CD14-positive monocyte (primary cell): ENCODE results near the gene ENGASE. TPM values are rescaled to one million over a fixed set of nuclear protein-coding genes. Genes with fewer than 3 reads are reported as not detected.
A peak's percentile ranks its signal among the peaks of the same experiment; 100 is the strongest.

ENCODE experiments used
- DNase-seq, 3 donors: peaks; one replicate each; pipeline ENCODE4 v3.0.0-alpha.2; 2011 to 2022
- H2AFZ ChIP-seq: 2 replicates; pipeline ENCODE4 v1.6.0; 2012; ENCODE audit warnings: mild to moderate bottlenecking, low read depth, low read length, inconsistent platforms; ENCODE audit not compliant: insufficient read depth, poor library complexity, severe bottlenecking
- H3K27ac ChIP-seq, 2 donors: 1 replicate in 1 of 2; 2 replicates in 1 of 2; pipeline ENCODE4 v1.5.1; 2012 to 2013; ENCODE audit warnings: low read length in 2 of 2, control low read depth in 1 of 2, inconsistent platforms in 1 of 2, low read depth in 1 of 2, mild to moderate bottlenecking in 1 of 2
- H3K27me3 ChIP-seq, 2 donors: one replicate each; pipeline versions ENCODE4 v1.6.0 to v1.6.1; 2011 to 2013; ENCODE audit warnings: low read length in 2 of 2; ENCODE audit not compliant: control insufficient read depth in 2 of 2, insufficient read depth in 2 of 2
- H3K36me3 ChIP-seq, 2 donors: replicated peaks in 1 of 2; 1 replicate in 1 of 2; 2 replicates in 1 of 2; pipeline versions ENCODE4 v1.5.1 to v1.6.1; 2012 to 2013; ENCODE audit warnings: low read length in 2 of 2, control low read depth in 1 of 2, inconsistent platforms in 1 of 2, mild to moderate bottlenecking in 1 of 2; ENCODE audit not compliant: insufficient read depth in 2 of 2, control insufficient read depth in 1 of 2
- H3K4me1 ChIP-seq, 2 donors: 1 replicate in 1 of 2; 2 replicates in 1 of 2; pipeline versions ENCODE4 v1.5.1 to v1.6.1; 2012 to 2013; ENCODE audit warnings: low read length in 2 of 2, control low read depth in 1 of 2, inconsistent platforms in 1 of 2, mild to moderate bottlenecking in 1 of 2, moderate library complexity in 1 of 2; ENCODE audit not compliant: insufficient read depth in 2 of 2, control insufficient read depth in 1 of 2
- H3K4me2 ChIP-seq: replicated peaks from 2 replicates; pipeline ENCODE3; 2012; ENCODE audit warnings: low read length, moderate library complexity, mild to moderate bottlenecking; ENCODE audit not compliant: poor library complexity, severe bottlenecking; ENCODE audit errors: extremely low read depth
- H3K4me3 ChIP-seq, 3 experiments: fragments of 200-600 bp in 1 of 3; sonication (generic) in 1 of 3; replicated peaks in 1 of 3; 1 replicate in 2 of 3; 2 replicates in 1 of 3; pipeline ENCODE4 v1.5.1; 2011 to 2013; ENCODE audit warnings: low read length in 3 of 3, mild to moderate bottlenecking in 3 of 3, control low read depth in 2 of 3, low read depth in 2 of 3, inconsistent platforms in 1 of 3, moderate library complexity in 1 of 3
- H3K79me2 ChIP-seq: 2 replicates; pipeline ENCODE4 v1.6.0; 2012; ENCODE audit warnings: mild to moderate bottlenecking, control low read depth, inconsistent platforms, low read length, moderate library complexity; ENCODE audit not compliant: insufficient read depth
- H3K9ac ChIP-seq: 2 replicates; pipeline ENCODE4 v1.6.0; 2017; ENCODE audit warnings: low read length, mild to moderate bottlenecking; ENCODE audit not compliant: insufficient read depth, poor library complexity, severe bottlenecking
- H3K9me3 ChIP-seq, 2 donors: replicated peaks in 1 of 2; 1 replicate in 1 of 2; 2 replicates in 1 of 2; pipeline versions ENCODE4 v1.5.1 to v1.6.1; 2012 to 2013; ENCODE audit warnings: low read length in 2 of 2, control low read depth in 1 of 2; ENCODE audit not compliant: control insufficient read depth in 1 of 2, insufficient read depth in 1 of 2
- H4K20me1 ChIP-seq: 2 replicates; pipeline ENCODE4 v1.6.0; 2012; ENCODE audit warnings: mild to moderate bottlenecking, low read length, control low read depth, moderate library complexity; ENCODE audit not compliant: insufficient read depth
- H3K27ac Mint-ChIP-seq, 7 donors: one replicate each; pipeline ENCODE4 v1.8.0; 2020; ENCODE audit warnings: mild to moderate bottlenecking in 7 of 7, mixed read lengths in 7 of 7, moderate library complexity in 6 of 7, inconsistent platforms in 2 of 7
- H3K27me3 Mint-ChIP-seq, 3 donors: one replicate each; pipeline ENCODE4 v1.8.0; 2021 to 2022; ENCODE audit warnings: low read depth in 3 of 3, mild to moderate bottlenecking in 3 of 3, mixed read lengths in 3 of 3, moderate library complexity in 3 of 3, inconsistent platforms in 1 of 3
- H3K36me3 Mint-ChIP-seq, 2 donors: one replicate each; pipeline ENCODE4 v1.8.0; 2020; ENCODE audit warnings: mixed read lengths in 2 of 2, inconsistent platforms in 1 of 2, mild to moderate bottlenecking in 1 of 2
- H3K4me1 Mint-ChIP-seq: one replicate; pipeline ENCODE4 v1.8.0; 2020; ENCODE audit warnings: mild to moderate bottlenecking, mixed read lengths
- H3K4me3 Mint-ChIP-seq, 2 donors: one replicate each; pipeline ENCODE4 v1.8.0; 2020; ENCODE audit warnings: mild to moderate bottlenecking in 2 of 2, mixed read lengths in 2 of 2, moderate library complexity in 1 of 2
- H3K9me3 Mint-ChIP-seq, 7 donors: one replicate each; pipeline ENCODE4 v1.8.0; 2020 to 2022; ENCODE audit warnings: mixed read lengths in 7 of 7, mild to moderate bottlenecking in 6 of 7, moderate library complexity in 6 of 7, inconsistent platforms in 2 of 7
- WGBS: methylation state at CpG from one replicate; pipeline ENCODE4 v1.1.5; 2013; ENCODE audit warnings: missing lambda C conversion rate; ENCODE audit not compliant: insufficient coverage; 5-methylcytosine and 5-hydroxymethylcytosine counted together
- intact Hi-C, 2 donors: fragments of 100-400 bp; cut with micrococcal nuclease; formaldehyde crosslinking; loops; one replicate each; pipeline versions ENCODE4 v1.15.0 to v1.15.1; 2023
- polyA plus RNA-seq, 3 donors: library from polyadenylated mRNA; depleted of rRNA in 1 of 3; unstranded in 2 of 3; stranded (reverse) in 1 of 3; fragments of 300-500 nt in 2 of 3; fragments of >200 nt in 1 of 3; fragmentation: Illumina TruSeq in 2 of 3; gene quantifications; 1 replicate in 2 of 3; 2 replicates in 1 of 3; pipeline ENCODE4 v1.2.3, GENCODE V29; 2012 to 2021
- TF ChIP-seq, protein P1 (sequence below): fragments of 200-600 bp; IDR thresholded peaks from one replicate; pipeline ENCODE4 v1.8.0; 2022; ENCODE audit warnings: antibody characterized with exemption, mild to moderate bottlenecking

Gene ENGASE
- polyA plus RNA-seq, 3 donors = 2.6 to 150 (median 3.0) TPM

DNA sequence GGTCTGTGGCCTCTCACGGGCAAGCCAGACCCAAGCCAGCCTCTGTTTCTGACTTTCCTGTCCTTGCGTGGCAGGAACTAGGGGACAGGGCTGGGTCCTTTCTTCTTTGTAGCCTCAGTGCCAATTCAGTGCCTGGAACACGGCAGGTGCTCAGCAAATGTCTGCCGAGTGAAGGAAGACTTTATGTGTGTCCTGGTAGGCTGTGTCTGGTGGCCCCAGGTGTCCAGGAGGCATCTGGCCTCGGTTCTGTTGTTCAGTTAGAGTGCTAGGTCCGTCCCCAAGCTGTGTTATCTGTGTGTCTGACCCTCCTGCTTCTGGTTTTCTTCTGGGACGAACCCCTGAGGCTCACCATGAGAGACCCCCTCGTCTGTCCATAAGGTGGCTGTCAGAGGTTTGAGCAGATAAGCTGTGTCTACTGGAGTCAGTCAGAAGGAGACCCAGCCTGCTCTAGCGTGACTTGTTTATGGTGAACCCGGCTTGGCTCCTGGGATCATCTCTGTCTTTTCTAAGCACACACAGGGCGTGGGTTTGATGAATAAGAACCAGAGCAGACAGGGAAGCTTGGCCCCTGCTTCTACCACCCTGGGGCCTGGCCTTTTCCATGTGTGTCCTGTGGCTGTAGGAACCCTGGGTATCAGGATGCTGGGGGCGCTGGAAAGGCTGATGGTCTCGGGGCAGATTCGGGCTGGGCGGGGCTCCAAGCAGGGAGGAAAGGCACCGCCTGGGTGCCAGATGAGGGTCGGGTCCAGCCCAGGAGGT lies 39.3 kb downstream of the ENGASE start:
- H3K27ac Mint-ChIP-seq = peak overlapping the region in 1 of 7 donors; percentile 38
- WGBS = 86% methylated on average over 15 of the region's 17 CpGs

DNA sequence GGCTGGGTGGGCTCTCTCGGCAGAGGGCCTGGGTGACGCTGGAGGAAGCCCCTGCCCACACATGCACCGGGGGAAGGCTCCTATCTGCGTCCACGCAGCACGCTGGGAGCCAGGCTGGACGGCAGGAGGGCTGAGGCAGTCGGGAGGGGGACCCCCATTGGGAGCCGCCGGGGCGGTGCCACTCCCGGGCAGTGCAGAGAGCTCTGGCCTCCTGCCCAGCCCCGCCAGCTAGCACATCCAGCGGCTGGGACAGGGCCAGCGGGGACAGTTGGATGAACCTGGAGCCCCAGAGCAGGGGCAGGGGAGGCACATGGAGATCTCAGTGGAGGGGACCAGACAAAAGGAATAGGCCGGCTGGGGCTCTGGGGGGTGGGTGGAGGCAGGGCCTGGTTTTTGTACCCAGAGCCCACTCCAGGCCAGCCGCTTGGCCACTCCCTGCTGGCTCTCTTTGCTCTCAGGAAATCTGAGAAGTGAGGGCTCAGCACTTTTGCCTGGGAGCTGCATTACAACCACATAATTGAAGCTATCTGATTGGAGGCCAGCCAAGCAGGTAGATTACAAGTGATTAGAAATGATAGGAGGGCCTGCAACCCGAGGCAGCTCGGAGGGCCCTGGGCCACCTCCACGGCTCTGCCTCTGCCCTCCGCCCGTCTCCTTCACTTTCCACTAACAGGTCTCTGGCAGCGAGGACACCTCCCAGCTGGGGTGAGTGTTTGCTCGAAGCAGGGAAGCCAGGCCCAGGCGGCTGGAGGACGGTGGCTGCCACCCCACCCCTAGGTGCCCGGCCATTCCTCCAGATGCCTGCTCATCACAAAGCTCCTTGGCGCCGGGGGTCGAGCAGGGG lies 40.1 kb downstream of the ENGASE start:
- Mint-ChIP-seq H3K4me3 (no peak overlapping the region), H3K9me3 (no peaks in the 10 kb centered on the region), H3K4me1 (no peaks in the 10 kb centered on the region), H3K27ac (no peak overlapping the region), H3K36me3 (no peaks in the 10 kb centered on the region), H3K27me3 (peaks cover 1 to 4% (median 2%) of the 10 kb centered on the region in 3 donors)
- Histone ChIP-seq H3K27me3 (no peaks in the 10 kb centered on the region), H3K79me2 (no peaks in the 10 kb centered on the region), H3K9me3 (no peaks in the 10 kb centered on the region), H3K36me3 (no peaks in the 10 kb centered on the region), H3K4me3 (no peak overlapping the region), H3K4me1 (no peaks in the 10 kb centered on the region), H3K4me2 (no peak overlapping the region), H4K20me1 (no peaks in the 10 kb centered on the region), H3K27ac (no peak overlapping the region), H2AFZ (no peak overlapping the region), H3K9ac (no peak overlapping the region)
- WGBS = 82% methylated on average over 24 of the region's 30 CpGs
- intact Hi-C loops = no loop called here
- TF ChIP-seq, protein P1, sequence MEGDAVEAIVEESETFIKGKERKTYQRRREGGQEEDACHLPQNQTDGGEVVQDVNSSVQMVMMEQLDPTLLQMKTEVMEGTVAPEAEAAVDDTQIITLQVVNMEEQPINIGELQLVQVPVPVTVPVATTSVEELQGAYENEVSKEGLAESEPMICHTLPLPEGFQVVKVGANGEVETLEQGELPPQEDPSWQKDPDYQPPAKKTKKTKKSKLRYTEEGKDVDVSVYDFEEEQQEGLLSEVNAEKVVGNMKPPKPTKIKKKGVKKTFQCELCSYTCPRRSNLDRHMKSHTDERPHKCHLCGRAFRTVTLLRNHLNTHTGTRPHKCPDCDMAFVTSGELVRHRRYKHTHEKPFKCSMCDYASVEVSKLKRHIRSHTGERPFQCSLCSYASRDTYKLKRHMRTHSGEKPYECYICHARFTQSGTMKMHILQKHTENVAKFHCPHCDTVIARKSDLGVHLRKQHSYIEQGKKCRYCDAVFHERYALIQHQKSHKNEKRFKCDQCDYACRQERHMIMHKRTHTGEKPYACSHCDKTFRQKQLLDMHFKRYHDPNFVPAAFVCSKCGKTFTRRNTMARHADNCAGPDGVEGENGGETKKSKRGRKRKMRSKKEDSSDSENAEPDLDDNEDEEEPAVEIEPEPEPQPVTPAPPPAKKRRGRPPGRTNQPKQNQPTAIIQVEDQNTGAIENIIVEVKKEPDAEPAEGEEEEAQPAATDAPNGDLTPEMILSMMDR = no peak
- no peak for DNase-seq

More for the DNA sequence above, 39.3 kb downstream of the ENGASE start:
- Histone ChIP-seq H3K36me3 (no peaks in the 10 kb centered on the region), H3K4me3 (no peak overlapping the region), H3K79me2 (no peaks in the 10 kb centered on the region), H3K27me3 (no peaks in the 10 kb centered on the region), H4K20me1 (no peaks in the 10 kb centered on the region), H3K9me3 (no peaks in the 10 kb centered on the region), H3K27ac (no peak overlapping the region), H2AFZ (no peak overlapping the region), H3K4me1 (no peaks in the 10 kb centered on the region), H3K9ac (no peak overlapping the region), H3K4me2 (no peak overlapping the region)
- Mint-ChIP-seq H3K36me3 (no peaks in the 10 kb centered on the region), H3K27me3 (peaks cover 1 to 4% (median 4%) of the 10 kb centered on the region in 3 donors), H3K4me1 (no peaks in the 10 kb centered on the region), H3K4me3 (no peak overlapping the region), H3K9me3 (no peaks in the 10 kb centered on the region)
- intact Hi-C loops = no loop called here
- DNase-seq = no peak
- TF ChIP-seq, protein P1 = no peak
